Mesothelial cell of epicardium (in vitro differentiated cells): Measurements from ENCODE around the gene MAN1A2. TPM values are rescaled to one million over a fixed set of nuclear protein-coding genes. Genes with fewer than 3 reads are reported as not detected.

Experiments
- DNase-seq, 2 experiments: peaks; one replicate each; pipeline ENCODE4 v3.0.0; 2021; ENCODE audit warnings: low spot score in 2 of 2; ENCODE audit not compliant: unreplicated experiment in 2 of 2
- H3K27ac Mint-ChIP-seq: 2 replicates; pipeline ENCODE4 v1.8.0; 2021; ENCODE audit warnings: mixed read lengths
- H3K27me3 Mint-ChIP-seq: 2 replicates; pipeline ENCODE4 v1.8.0; 2021; ENCODE audit warnings: low read depth, mixed read lengths
- H3K36me3 Mint-ChIP-seq: 2 replicates; pipeline ENCODE4 v1.8.0; 2021; ENCODE audit warnings: mixed read lengths
- H3K4me1 Mint-ChIP-seq: 2 replicates; pipeline ENCODE4 v1.8.0; 2021; ENCODE audit warnings: mixed read lengths
- H3K4me3 Mint-ChIP-seq: 2 replicates; pipeline ENCODE4 v1.8.0; 2021; ENCODE audit warnings: mild to moderate bottlenecking, moderate library complexity, mixed read lengths
- H3K9me3 Mint-ChIP-seq: 2 replicates; pipeline ENCODE4 v1.8.0; 2021; ENCODE audit warnings: mixed read lengths
- CTCF ChIP-seq: fragments of 200-600 bp; sonication (generic); IDR thresholded peaks from one replicate; pipeline ENCODE4 v1.5.0; 2021; ENCODE audit warnings: antibody characterized with exemption; ENCODE audit not compliant: unreplicated experiment
- total RNA-seq: library from RNA; stranded (reverse); gene quantifications from 3 replicates; pipeline ENCODE4 v1.2.1, GENCODE V29; 2021

The MAN1A2 gene
- total RNA-seq, 1 donor from 2014 or later: 55.1 TPM

- TF ChIP-seq CTCF: no peak
- Mint-ChIP-seq H3K27ac (no peak overlapping the region), H3K4me3 (no peak overlapping the region), H3K4me1 (peaks cover 2% of the 10 kb centered on the region), H3K36me3 (peaks cover 32% of the 10 kb centered on the region), H3K27me3 (no peaks in the 10 kb centered on the region), H3K9me3 (peaks cover 48% of the 10 kb centered on the region)
- no peak for DNase-seq
Observed at GRCh38 chr1:117398957-117399356, 31.7 kb downstream of the MAN1A2 start.

GRCh38 chr1:117401761-117402160 lies 34.5 kb downstream of the MAN1A2 start:
- Mint-ChIP-seq H3K27ac (no peak overlapping the region), H3K27me3 (no peaks in the 10 kb centered on the region), H3K4me3 (no peak overlapping the region), H3K4me1 (peaks cover 2% of the 10 kb centered on the region), H3K36me3 (peaks cover 49% of the 10 kb centered on the region), H3K9me3 (peaks cover 50% of the 10 kb centered on the region)
- DNase-seq: no peak
- no peak for TF ChIP-seq CTCF

GRCh38 chr1:117403597-117403996 lies 36.3 kb downstream of the MAN1A2 start:
- no peak overlapping the region for H3K4me3 Mint-ChIP-seq
- no peak for DNase-seq
- TF ChIP-seq CTCF: no peak
- H3K4me1 Mint-ChIP-seq: peaks cover 3% of the 10 kb centered on the region
- peaks cover 49% of the 10 kb centered on the region for H3K36me3 Mint-ChIP-seq
- no peaks in the 10 kb centered on the region for H3K27me3 Mint-ChIP-seq
- H3K27ac Mint-ChIP-seq: no peak overlapping the region
- peaks cover 45% of the 10 kb centered on the region for H3K9me3 Mint-ChIP-seq

- Mint-ChIP-seq H3K9me3 (peaks cover 35% of the 10 kb centered on the region), H3K27me3 (no peaks in the 10 kb centered on the region), H3K4me3 (no peak overlapping the region), H3K27ac (no peak overlapping the region), H3K36me3 (peaks cover 50% of the 10 kb centered on the region), H3K4me1 (peaks cover 3% of the 10 kb centered on the region)
- no peak for TF ChIP-seq CTCF
- no peak for DNase-seq
Observed at GRCh38 chr1:117405042-117405441, 37.8 kb downstream of the MAN1A2 start.

GRCh38 chr1:117412472-117412871 lies 45.2 kb downstream of the MAN1A2 start:
- Mint-ChIP-seq H3K36me3 (peaks cover 27% of the 10 kb centered on the region), H3K4me1 (peaks cover 6% of the 10 kb centered on the region), H3K27me3 (no peaks in the 10 kb centered on the region), H3K4me3 (no peak overlapping the region), H3K9me3 (peaks cover 4% of the 10 kb centered on the region), H3K27ac (no peak overlapping the region)
- DNase-seq: no peak
- TF ChIP-seq CTCF: no peak

- peaks cover 5% of the 10 kb centered on the region for H3K4me1 Mint-ChIP-seq
- H3K36me3 Mint-ChIP-seq: peaks cover 25% of the 10 kb centered on the region
- no peak for DNase-seq
- TF ChIP-seq CTCF: no peak
- H3K27me3 Mint-ChIP-seq: no peaks in the 10 kb centered on the region
- H3K9me3 Mint-ChIP-seq: peaks cover 4% of the 10 kb centered on the region
- H3K4me3 Mint-ChIP-seq: no peak overlapping the region
- H3K27ac Mint-ChIP-seq: no peak overlapping the region
Observed at GRCh38 chr1:117413412-117413811, 46.2 kb downstream of the MAN1A2 start.
